ENCODE results near the gene IP6K3. TPM values are rescaled to one million over a fixed set of nuclear protein-coding genes. Genes with fewer than 3 reads are reported as not detected.

The IP6K3 gene
- polyA plus RNA-seq, 2 donors, result 0.65 to 0.96 TPM

DNA sequence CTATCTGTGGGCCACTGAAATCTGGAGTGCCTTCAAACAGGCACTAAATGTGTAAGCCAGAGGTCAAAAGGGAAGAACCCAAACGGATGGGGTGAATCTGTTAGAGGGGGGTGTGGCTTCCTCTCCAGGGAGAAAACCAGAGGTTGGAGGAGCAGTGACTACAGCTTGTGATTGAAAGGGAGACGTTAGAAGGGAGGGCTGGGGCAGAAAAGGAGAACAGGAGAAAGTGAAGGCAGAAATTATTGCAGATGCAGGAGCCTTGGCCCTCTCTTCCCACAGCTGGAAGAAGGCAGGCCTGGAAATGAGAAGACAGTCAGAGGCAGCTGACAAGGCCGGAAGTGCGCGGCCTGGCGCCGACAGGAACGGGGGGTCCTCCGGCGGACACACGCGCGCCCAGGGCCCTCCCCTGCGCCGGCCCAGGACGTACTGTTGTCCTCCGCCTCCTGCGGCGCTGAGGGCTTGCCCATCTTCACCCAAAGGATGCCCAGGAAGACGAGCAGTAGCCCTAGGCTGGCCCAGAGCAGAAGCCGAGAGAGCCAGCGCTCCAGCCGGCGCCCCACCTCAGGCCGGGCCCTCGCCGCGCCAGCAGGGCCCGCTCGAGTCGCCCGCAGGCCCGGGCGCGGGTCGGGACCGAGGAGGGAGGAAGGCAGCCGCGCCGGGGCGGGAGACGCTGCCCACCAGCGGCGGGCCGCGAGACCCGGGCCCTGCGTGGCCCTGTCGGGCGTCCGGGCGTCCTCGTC is 41.4 kb upstream of the IP6K3 start:
- H3K9me3 ChIP-seq (ENCODE audit: control insufficient read depth in 2 of 2, insufficient read depth in 1 of 2, low read depth in 1 of 2, low read length in 1 of 2), result no peaks in the 10 kb centered on the region
- peaks cover 8 to 19% of the 10 kb centered on the region in 2 donors for H3K36me3 ChIP-seq (ENCODE audit: control insufficient read depth in 2 of 2, insufficient read depth in 2 of 2, low read length in 1 of 2)
- WGBS, 2 donors, result 0% methylated on average over 39 to 53 of the region's 53 CpGs
- H3K4me1 ChIP-seq (ENCODE audit: control insufficient read depth in 2 of 2, insufficient read depth in 2 of 2, low read length in 1 of 2), result peaks cover 0 to 10% of the 10 kb centered on the region in 2 donors
- H3K27me3 ChIP-seq (ENCODE audit: control insufficient read depth in 1 of 2, insufficient read depth in 2 of 2, low read length in 2 of 2), result no peaks in the 10 kb centered on the region
- peak overlapping the region; percentile 92 to 97 for H3K27ac ChIP-seq (ENCODE audit: low read depth in 2 of 2, low read length in 1 of 2)
- H3K4me3 ChIP-seq (ENCODE audit: low read depth in 1 of 2, low read length in 2 of 2), result peak overlapping the region; percentile 87 to 91

DNA sequence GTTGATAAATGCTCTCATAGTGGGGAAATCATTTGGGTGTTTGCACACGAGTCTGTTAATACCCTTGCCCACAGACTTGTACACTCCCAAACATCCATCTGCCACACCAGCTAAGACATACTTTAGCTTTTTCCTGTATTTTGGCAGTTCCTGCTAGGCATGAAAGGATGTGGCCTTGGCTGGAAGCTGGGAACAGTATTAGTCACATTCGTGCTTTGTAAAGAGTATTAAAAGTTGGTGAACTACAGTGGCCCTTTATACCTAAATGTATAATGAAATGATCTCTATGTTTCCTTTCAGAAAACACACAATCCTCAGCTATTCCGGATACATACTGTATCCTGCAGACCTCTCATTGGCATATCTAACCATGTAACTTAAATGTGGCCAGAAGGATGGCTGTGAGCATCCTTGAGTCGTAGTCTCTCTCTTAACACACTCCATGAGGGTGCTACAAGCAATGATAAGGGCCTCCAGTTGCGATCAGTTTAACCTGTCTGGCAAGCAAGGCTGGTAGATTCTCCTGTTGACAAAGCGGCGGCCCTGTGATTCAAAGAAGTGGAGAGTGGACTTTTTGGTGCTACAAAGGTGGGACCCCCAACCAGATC is 40.7 kb upstream of the IP6K3 start:
- Histone ChIP-seq H3K27ac (ENCODE audit: low read depth in 2 of 2, low read length in 1 of 2) (peak overlapping the region; percentile 92 to 97), H3K36me3 (ENCODE audit: control insufficient read depth in 2 of 2, insufficient read depth in 2 of 2, low read length in 1 of 2) (peaks cover 8 to 25% of the 10 kb centered on the region in 2 donors), H3K9me3 (ENCODE audit: control insufficient read depth in 2 of 2, insufficient read depth in 1 of 2, low read depth in 1 of 2, low read length in 1 of 2) (no peaks in the 10 kb centered on the region), H3K27me3 (ENCODE audit: control insufficient read depth in 1 of 2, insufficient read depth in 2 of 2, low read length in 2 of 2) (no peaks in the 10 kb centered on the region), H3K4me1 (ENCODE audit: control insufficient read depth in 2 of 2, insufficient read depth in 2 of 2, low read length in 1 of 2) (peaks cover 0 to 10% of the 10 kb centered on the region in 2 donors), H3K4me3 (ENCODE audit: low read depth in 1 of 2, low read length in 2 of 2) (peak overlapping the region; percentile 87 to 91)
- WGBS, 2 donors, result 27 to 30% methylated on average over 7 of the region's 7 CpGs

DNA sequence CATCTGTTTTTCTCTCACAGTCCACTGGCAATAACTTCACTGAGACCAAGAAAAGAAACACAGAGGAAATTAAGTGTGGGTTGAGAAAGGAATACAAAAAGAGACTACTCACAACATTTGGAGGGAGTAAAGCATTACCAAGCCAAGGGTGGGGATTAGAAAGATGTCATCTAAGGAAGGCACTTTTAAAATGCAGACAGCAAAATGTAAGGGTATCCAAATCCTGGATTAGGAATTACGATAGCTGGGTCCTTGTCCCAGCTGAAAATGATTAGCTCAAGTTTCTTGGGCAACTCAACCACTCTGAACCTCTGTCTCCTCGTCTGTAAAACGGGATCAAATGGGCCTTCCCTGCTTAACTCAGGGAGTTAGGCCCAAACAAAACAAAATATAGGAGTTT is 40.0 kb upstream of the IP6K3 start:
- 75 to 76% methylated on average over 3 of the region's 3 CpGs for WGBS, 2 donors
- Histone ChIP-seq H3K4me1 (ENCODE audit: control insufficient read depth in 2 of 2, insufficient read depth in 2 of 2, low read length in 1 of 2) (peaks cover 0 to 10% of the 10 kb centered on the region in 2 donors), H3K36me3 (ENCODE audit: control insufficient read depth in 2 of 2, insufficient read depth in 2 of 2, low read length in 1 of 2) (peaks cover 8 to 32% of the 10 kb centered on the region in 2 donors), H3K9me3 (ENCODE audit: control insufficient read depth in 2 of 2, insufficient read depth in 1 of 2, low read depth in 1 of 2, low read length in 1 of 2) (no peaks in the 10 kb centered on the region), H3K27ac (ENCODE audit: low read depth in 2 of 2, low read length in 1 of 2) (no peak overlapping the region), H3K4me3 (ENCODE audit: low read depth in 1 of 2, low read length in 2 of 2) (no peak overlapping the region), H3K27me3 (ENCODE audit: control insufficient read depth in 1 of 2, insufficient read depth in 2 of 2, low read length in 2 of 2) (no peaks in the 10 kb centered on the region)

DNA sequence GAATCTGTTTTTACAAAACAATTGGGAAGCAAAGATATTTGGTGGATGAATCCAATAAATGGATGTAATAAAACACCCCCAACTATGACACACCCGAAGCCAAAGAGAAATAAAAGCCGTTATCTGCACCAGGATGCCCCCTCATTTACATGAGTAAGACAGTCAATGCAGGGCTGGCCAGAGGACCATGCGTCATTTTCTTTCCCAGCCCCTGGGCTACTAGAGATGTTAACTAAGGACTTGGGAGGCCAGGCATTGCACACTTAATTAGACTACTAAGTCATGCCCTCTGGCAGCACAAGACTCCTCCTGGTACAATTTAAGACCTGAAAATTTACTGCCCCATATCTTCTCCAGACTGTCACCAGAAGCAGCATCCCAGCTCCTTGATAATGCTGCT is 39.1 kb upstream of the IP6K3 start:
- H3K27ac ChIP-seq (ENCODE audit: low read depth in 2 of 2, low read length in 1 of 2), result no peak overlapping the region
- H3K36me3 ChIP-seq (ENCODE audit: control insufficient read depth in 2 of 2, insufficient read depth in 2 of 2, low read length in 1 of 2), result peaks cover 8 to 36% of the 10 kb centered on the region in 2 donors
- peaks cover 0 to 12% of the 10 kb centered on the region in 2 donors for H3K4me1 ChIP-seq (ENCODE audit: control insufficient read depth in 2 of 2, insufficient read depth in 2 of 2, low read length in 1 of 2)
- no peaks in the 10 kb centered on the region for H3K27me3 ChIP-seq (ENCODE audit: control insufficient read depth in 1 of 2, insufficient read depth in 2 of 2, low read length in 2 of 2)
- no peak overlapping the region for H3K4me3 ChIP-seq (ENCODE audit: low read depth in 1 of 2, low read length in 2 of 2)
- H3K9me3 ChIP-seq (ENCODE audit: control insufficient read depth in 2 of 2, insufficient read depth in 1 of 2, low read depth in 1 of 2, low read length in 1 of 2), result no peaks in the 10 kb centered on the region
- 58 to 60% methylated on average over 3 of the region's 3 CpGs for WGBS, 2 donors

DNA sequence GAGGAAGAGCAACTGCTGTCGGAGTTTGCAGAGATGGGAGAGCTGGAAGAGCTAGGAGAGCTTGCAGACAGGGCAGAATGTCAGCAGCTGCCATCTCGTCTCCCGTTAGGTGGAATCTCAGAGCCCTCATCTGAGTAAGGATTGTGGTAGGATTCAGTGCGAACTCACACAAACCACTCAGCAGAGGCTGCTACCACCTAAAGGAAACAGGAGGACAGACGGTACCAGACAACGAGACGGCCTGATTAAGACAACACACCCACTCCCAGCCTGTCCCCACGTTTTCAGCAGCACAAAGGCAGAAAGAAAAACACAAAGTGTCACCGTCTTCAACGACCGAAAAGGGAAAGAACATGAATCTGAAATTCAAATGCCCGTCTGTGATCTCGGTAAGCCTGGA is 38.1 kb upstream of the IP6K3 start:
- H3K4me3 ChIP-seq (ENCODE audit: low read depth in 1 of 2, low read length in 2 of 2), result no peak overlapping the region
- H3K27me3 ChIP-seq (ENCODE audit: control insufficient read depth in 1 of 2, insufficient read depth in 2 of 2, low read length in 2 of 2), result no peaks in the 10 kb centered on the region
- H3K36me3 ChIP-seq (ENCODE audit: control insufficient read depth in 2 of 2, insufficient read depth in 2 of 2, low read length in 1 of 2), result peaks cover 8 to 46% of the 10 kb centered on the region in 2 donors
- peak overlapping the region in 1 of 2 donors; percentile 58 for H3K27ac ChIP-seq (ENCODE audit: low read depth in 2 of 2, low read length in 1 of 2)
- H3K9me3 ChIP-seq (ENCODE audit: control insufficient read depth in 2 of 2, insufficient read depth in 1 of 2, low read depth in 1 of 2, low read length in 1 of 2), result no peaks in the 10 kb centered on the region
- WGBS, 2 donors, result 81 to 82% methylated on average over 13 of the region's 13 CpGs
- H3K4me1 ChIP-seq (ENCODE audit: control insufficient read depth in 2 of 2, insufficient read depth in 2 of 2, low read length in 1 of 2), result peaks cover 0 to 12% of the 10 kb centered on the region in 2 donors

DNA sequence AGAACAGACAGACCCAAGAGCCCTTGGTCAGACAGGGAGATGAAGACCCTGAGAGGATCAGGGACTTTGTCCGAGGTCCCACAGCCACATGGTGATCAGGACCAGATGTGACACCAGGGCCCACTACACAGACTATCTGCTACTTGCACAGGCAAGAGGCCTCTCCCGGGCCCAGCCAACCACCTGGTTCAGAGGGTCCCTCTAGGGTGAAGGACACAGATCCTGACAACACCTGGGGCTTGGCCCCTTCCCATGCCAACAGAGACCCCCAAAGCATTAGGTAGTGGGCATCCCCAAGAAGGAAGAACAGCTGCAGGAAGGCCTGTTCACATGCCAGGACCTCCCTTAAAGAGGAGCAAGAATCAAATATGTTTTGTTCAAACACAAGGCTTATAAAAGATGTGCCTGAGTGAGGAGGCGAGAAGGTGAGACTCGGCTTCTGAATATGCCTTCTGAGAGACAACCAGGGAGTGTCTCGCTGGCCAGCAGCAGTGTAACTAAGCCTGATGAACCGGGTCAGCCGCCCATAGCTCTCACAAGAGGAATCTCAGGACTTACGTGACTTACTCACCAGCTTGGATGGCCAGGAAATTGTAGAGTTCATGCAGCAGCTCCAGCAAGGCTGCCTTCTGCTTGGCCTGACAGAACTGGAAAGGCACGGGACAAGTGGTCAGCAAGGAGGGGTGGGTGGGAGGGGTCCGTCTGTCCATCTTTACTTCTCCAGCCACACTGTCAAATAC is 37.2 kb upstream of the IP6K3 start:
- peak overlapping the region in 1 of 2 donors; percentile 56 for H3K27ac ChIP-seq (ENCODE audit: low read depth in 2 of 2, low read length in 1 of 2)
- peaks cover 0 to 8% of the 10 kb centered on the region in 2 donors for H3K4me1 ChIP-seq (ENCODE audit: control insufficient read depth in 2 of 2, insufficient read depth in 2 of 2, low read length in 1 of 2)
- no peaks in the 10 kb centered on the region for H3K27me3 ChIP-seq (ENCODE audit: control insufficient read depth in 1 of 2, insufficient read depth in 2 of 2, low read length in 2 of 2)
- H3K4me3 ChIP-seq (ENCODE audit: low read depth in 1 of 2, low read length in 2 of 2), result no peak overlapping the region
- H3K36me3 ChIP-seq (ENCODE audit: control insufficient read depth in 2 of 2, insufficient read depth in 2 of 2, low read length in 1 of 2), result peaks cover 14 to 54% of the 10 kb centered on the region in 2 donors
- 85 to 86% methylated on average over 10 of the region's 10 CpGs for WGBS, 2 donors
- H3K9me3 ChIP-seq (ENCODE audit: control insufficient read depth in 2 of 2, insufficient read depth in 1 of 2, low read depth in 1 of 2, low read length in 1 of 2), result no peaks in the 10 kb centered on the region

DNA sequence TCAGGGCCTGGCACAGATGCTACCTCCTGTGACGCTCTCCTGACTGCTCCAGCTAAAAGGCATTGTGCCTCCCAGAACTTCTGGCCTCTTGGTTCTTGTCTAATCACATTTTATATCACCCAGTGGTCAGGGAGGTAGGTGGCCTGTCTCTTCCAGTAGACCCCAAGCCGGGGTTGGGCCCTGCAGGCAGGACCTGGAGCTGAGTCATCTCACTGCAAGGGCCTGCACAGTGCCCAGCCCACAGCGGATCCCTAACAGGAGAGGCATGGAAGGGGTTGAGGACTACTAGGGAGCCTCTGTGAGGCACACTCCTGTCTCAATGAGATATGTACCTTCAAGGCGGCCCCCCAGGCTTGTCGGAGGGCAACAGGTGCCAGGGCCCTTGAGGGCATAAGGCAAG is 35.9 kb upstream of the IP6K3 start:
- H3K36me3 ChIP-seq (ENCODE audit: control insufficient read depth in 2 of 2, insufficient read depth in 2 of 2, low read length in 1 of 2), result peaks cover 26 to 67% of the 10 kb centered on the region in 2 donors

DNA sequence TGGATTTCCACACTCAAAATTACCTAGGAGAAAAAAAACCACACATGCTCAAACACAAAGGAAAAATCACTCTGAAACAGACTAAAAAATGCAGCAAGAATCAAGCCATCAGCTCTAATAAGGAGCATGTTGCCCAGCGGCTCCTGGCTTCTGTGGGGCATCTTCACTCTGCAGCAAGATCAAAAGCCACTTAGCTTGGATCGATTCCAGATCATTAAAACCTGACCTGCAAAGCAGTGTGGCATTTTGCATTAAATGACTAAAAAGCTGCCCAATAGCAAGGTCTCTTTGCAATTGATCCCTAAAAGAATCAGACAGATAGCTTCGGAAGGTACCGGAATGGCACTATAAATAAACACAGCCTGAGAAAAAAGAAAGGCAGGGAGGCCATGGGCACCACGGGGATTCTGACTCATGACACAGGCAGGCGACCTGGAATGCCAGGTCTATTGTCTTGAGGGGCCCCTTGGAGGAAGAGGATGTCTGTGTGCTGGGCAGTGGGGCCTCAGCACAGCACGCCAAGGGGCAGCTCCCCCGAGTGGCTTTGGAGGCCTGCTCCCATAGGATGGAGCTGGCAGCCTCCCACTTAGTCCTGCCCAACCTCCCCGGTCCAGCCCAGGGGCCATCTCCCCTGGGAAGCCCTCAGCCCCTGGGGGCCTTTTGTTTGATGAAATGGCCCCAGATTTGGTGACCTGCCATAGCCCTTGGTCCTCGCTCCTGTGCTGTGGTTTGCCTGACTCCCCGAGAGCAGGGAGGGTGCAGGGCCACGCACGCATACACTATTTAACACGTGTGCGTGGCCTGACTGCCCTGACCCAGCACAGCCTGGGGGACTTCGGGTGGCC is 34.6 kb upstream of the IP6K3 start:
- no peak overlapping the region for H3K4me3 ChIP-seq (ENCODE audit: low read depth in 1 of 2, low read length in 2 of 2)
- WGBS, 2 donors, result 66 to 75% methylated on average over 16 of the region's 16 CpGs
- no peak overlapping the region for H3K27ac ChIP-seq (ENCODE audit: low read depth in 2 of 2, low read length in 1 of 2)
- H3K4me1 ChIP-seq (ENCODE audit: control insufficient read depth in 2 of 2, insufficient read depth in 2 of 2, low read length in 1 of 2), result peaks cover 0 to 8% of the 10 kb centered on the region in 2 donors
- no peaks in the 10 kb centered on the region for H3K27me3 ChIP-seq (ENCODE audit: control insufficient read depth in 1 of 2, insufficient read depth in 2 of 2, low read length in 2 of 2)
- no peaks in the 10 kb centered on the region for H3K9me3 ChIP-seq (ENCODE audit: control insufficient read depth in 2 of 2, insufficient read depth in 1 of 2, low read depth in 1 of 2, low read length in 1 of 2)
- peaks cover 36 to 79% of the 10 kb centered on the region in 2 donors for H3K36me3 ChIP-seq (ENCODE audit: control insufficient read depth in 2 of 2, insufficient read depth in 2 of 2, low read length in 1 of 2)

More for the DNA sequence above, 35.9 kb upstream of the IP6K3 start:
- H3K27ac ChIP-seq (ENCODE audit: low read depth in 2 of 2, low read length in 1 of 2), result peak overlapping the region in 1 of 2 donors; percentile 26
- H3K9me3 ChIP-seq (ENCODE audit: control insufficient read depth in 2 of 2, insufficient read depth in 1 of 2, low read depth in 1 of 2, low read length in 1 of 2), result no peaks in the 10 kb centered on the region
- H3K4me3 ChIP-seq (ENCODE audit: low read depth in 1 of 2, low read length in 2 of 2), result no peak overlapping the region
- 94 to 95% methylated on average over 5 of the region's 5 CpGs for WGBS, 2 donors
- H3K4me1 ChIP-seq (ENCODE audit: control insufficient read depth in 2 of 2, insufficient read depth in 2 of 2, low read length in 1 of 2), result peaks cover 0 to 8% of the 10 kb centered on the region in 2 donors
- no peaks in the 10 kb centered on the region for H3K27me3 ChIP-seq (ENCODE audit: control insufficient read depth in 1 of 2, insufficient read depth in 2 of 2, low read length in 2 of 2)

DNA sequence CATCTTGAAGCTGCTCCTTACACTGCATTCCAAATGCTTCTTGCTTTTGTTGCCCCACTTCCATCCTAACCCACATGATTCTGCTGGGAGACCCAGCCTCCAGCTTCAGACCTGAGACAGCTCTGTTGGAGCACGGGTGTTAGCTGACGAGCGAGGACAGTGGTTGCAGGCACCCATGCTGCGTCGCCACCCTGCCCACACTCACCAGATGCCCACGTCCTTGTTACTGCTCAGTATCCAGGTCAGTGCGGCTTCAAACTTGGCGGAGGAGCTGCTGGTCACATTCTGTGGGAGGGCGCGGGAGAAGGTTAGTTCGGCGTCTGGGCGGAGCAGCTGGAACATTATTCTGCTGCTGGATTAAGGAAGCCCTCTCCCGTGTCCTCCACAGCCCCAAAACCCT is 33.2 kb upstream of the IP6K3 start:
- 86 to 88% methylated on average over 14 of the region's 14 CpGs for WGBS, 2 donors
- Histone ChIP-seq H3K36me3 (ENCODE audit: control insufficient read depth in 2 of 2, insufficient read depth in 2 of 2, low read length in 1 of 2) (peaks cover 43 to 86% of the 10 kb centered on the region in 2 donors), H3K4me3 (ENCODE audit: low read depth in 1 of 2, low read length in 2 of 2) (no peak overlapping the region), H3K27me3 (ENCODE audit: control insufficient read depth in 1 of 2, insufficient read depth in 2 of 2, low read length in 2 of 2) (no peaks in the 10 kb centered on the region), H3K27ac (ENCODE audit: low read depth in 2 of 2, low read length in 1 of 2) (no peak overlapping the region), H3K9me3 (ENCODE audit: control insufficient read depth in 2 of 2, insufficient read depth in 1 of 2, low read depth in 1 of 2, low read length in 1 of 2) (no peaks in the 10 kb centered on the region), H3K4me1 (ENCODE audit: control insufficient read depth in 2 of 2, insufficient read depth in 2 of 2, low read length in 1 of 2) (peaks cover 0 to 6% of the 10 kb centered on the region in 2 donors)

All from esophagus (tissue), 2 donors.